HG03469 (cell line): ENCODE results near the gene PTGDS.

ENCODE experiments used
- ATAC-seq: cut with Tn5 transposase; IDR thresholded peaks from one replicate; pipeline ENCODE4 v1.9.1; 2021; ENCODE audit warnings: mild to moderate bottlenecking, moderate library complexity, moderate number of reproducible peaks; ENCODE audit not compliant: unreplicated experiment

The PTGDS gene

DNA sequence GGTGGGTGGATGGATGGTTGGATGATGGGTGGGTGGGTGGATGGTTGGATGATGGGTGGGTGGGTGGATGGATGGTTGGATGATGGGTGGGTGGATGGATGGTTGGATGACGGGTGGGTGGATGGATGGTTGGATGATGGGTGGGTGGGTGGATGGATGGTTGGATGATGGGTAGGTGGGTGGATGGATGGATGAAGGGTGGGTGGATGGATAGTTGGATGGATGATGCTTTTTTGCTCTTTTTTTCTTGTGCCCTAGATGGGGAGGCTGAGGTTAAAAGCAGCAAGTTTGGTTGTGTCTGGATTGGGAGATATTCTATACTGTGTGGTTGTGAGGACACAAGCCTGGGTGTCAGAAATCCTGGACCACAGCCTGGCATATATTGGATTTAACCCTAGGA lies 19.8 kb upstream of the PTGDS start:
- no peak for ATAC-seq

DNA sequence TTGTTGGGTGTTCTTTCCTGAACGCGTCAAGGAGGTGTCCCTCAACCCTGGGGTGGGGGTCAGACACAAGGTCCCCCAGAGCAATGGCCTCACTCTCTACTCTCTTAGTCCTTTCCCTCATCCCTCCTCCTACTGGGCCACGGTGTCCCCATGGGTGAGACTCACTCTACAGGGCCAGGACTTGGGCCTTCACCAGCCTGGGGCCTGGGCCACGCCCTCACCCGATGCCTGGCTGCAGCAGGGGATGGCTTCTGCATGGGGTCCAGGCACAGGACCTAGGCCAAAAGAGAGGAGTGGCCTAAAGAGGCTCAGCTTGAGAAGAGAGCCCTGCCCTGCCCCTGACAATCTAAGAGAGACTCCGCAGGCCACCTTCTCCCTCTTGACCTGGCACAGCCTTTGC lies 19.4 kb upstream of the PTGDS start:
- ATAC-seq: no peak

DNA sequence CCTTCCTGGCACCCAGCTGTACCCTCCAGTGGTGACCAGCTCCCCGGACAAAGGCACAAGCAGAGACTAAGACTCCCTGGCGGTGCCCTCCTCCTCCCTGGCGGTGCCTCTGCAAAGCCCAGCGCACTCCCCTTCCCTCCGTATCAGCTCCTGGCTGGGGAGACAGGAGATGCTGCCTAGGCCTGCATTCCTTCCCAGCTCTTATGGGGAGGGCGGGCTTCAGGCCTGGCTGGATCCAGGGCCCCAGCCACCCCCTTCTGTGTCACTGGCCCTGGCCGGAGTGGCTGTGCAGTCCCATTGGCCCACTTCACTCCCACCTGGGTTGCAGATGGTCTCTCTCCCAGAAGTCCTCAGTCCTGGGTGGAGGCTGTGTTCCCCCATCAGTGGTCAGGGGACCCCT lies 18.8 kb upstream of the PTGDS start:
- ATAC-seq: no peak

DNA sequence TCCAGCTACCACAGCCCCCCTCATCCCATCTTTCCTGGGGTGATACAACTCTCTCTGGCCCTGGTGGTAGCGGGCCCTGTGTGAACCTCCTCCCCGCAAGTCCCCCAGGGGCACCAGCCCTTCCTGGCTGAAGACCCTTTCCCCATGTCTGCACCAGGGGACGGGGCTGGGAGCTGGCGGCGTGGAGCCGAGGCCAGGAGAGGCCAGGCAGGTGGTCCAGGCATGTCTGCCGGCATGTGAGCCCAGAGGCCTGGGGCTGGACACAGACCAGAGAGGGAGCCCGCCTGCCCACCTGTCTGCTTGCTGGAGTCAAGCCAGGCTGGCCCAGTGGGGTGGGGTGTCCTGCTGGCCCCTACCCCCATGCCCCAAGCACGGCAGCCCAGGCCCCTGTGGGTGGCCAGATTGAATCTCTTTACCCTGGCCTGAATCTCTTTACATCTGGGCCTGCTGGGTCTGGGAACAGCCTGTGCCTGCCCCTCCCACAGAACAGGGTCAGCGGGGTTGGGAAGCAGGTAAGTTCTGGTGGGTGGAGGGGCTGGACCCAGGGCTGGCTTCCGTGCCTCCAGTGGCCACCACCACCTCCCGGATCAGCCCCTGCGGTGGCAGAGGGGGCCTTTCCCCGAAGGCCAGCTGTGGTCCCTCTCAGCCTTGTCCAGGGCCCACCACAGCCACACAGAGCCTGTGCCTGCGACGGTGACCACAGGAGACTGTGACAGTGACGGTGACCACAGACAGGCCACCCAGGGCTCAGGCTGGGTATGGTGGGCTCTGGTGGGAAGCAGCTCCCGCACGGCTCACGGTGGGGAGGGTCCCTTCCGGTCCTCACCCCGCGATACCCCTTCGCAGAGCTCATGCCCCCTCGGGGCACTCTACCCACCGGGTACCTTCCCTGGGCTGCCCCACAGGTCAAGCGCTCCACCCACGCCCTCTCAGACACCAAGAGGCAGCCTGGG lies 18.1 kb upstream of the PTGDS start:
- ATAC-seq: no peak

DNA sequence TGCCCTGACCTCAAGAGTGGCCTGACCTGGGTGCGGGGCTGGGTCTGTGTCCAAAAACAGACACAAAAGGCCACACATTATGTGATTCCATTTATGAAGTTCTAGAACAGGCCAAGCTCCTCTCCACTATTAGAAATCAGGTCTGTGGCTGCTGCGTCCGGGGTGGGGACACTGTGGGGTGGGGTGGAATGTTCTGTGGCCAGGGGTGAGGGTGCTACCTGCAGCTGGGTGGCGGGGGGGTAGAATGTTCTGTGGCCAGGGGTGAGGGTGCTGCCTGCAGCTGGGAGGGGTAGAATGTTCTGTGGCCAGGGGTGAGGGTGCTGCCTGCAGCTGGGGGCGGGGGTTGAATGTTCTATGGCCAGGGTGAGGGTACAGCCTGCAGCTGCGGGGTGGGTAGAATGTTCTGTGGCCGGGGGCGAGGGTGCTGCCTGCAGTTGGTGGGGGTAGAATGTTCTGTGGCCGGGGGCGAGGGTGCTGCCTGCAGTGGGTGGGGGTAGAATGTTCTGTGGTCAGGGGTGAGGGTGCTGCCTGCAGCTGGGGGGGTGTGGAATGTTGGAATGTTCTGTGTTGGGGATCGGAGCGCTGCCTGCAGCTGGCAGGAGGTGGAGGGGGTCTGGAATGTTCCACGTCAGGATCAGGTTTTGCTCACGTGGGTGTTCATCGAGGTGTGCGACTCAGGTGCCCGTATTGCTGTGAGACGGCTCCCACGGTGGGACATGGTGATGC lies 16.9 kb upstream of the PTGDS start:
- no peak for ATAC-seq

DNA sequence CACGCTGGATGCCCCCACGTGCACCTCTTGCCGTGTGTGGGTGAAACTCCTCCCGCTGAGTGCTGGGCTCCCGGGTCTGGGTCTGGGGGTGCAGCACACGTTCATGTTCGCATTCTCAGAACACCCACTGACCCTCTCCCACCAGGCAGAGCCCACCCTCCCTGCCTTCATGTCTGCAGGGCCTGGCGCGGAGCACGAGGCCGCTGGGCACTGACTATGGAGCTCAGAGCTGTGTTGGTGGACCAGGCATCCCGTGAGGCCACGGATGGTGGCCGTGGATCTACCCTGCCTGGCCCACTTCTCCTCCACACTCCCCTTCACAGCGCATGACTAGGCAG lies 16.4 kb upstream of the PTGDS start:
- no peak for ATAC-seq

DNA sequence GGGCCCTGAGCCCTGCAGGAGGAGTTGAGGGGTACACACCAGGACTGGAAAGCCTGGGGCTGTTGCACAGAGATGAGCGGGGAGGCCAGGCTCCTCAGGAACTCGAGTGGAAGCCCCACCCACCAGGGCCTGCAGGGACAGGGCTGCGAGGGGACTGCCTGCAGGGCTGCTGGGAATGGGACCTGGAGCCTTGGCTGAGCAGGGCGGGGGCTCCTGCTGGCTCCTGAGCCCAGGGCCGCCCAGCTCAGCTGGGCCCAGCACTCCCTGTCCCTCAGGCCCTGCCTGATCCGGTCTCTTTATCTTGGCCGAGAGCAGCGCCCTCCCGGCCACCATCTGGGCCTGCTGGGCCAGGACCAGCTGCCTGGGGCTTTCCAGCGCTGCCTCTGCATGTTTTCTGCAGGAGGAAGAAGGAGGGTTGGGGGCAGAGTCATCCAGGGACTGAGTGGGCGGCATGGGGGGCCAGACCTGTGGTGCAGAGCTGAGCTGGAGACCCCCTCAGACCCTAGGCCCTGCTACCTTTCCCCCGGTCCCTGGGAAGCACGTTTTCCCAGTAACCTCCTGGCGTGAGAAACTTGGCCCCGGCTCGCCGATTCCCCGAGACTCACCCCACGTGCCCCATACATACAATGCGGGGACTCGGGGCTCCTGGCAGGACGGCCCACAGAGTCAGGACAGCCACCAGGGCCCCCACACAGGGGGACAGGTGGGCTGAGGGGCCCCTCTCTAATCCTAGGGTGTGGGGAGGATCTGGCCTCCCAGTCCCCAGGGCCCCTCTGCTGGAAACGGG lies 15.8 kb upstream of the PTGDS start:
- ATAC-seq: no peak

DNA sequence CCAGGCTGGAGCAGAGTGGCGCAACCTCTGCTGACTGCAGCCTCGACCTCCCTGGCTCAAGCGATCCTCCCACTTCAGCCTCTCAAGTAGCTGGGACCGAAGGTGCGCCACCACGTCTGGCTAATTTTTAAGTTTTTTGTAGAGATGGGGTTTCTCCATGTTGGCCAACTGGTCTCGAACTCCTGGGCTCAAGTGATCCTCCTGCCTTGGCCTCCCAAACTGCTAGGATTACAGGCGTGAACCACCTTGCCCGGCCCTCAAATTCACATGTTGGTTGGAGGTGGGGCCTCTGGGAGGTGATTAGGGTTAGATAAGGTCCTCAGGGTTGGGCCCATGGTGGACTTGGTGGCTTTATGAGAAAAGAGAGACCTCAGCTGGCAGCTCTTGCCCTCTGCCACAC lies 15.1 kb upstream of the PTGDS start:
- ATAC-seq: no peak

DNA sequence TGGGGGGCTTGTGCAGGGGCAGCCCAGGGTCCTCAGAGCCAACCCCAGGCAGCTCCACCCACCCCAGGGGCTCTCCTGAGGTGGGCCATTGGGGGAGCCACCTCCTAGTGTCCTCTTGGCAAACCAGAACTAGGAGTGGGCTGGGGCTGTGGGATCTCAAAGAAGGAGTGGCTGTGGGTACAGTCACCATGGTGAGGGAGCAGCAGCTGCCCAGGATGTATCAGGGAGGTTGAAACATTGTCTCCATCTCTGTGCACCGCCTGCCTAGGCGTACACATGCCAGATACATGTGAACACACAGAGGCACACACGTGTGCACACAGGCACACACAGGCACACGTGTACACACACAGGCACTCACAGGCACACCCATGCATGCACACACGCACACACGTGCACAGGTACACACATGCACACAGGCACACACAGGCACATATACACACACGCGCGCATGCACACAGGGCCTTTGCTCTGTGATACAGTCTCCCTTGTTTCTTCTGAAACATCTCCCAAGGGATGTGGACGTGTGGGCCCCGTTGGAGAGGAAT lies 14.5 kb upstream of the PTGDS start:
- ATAC-seq: no peak

DNA sequence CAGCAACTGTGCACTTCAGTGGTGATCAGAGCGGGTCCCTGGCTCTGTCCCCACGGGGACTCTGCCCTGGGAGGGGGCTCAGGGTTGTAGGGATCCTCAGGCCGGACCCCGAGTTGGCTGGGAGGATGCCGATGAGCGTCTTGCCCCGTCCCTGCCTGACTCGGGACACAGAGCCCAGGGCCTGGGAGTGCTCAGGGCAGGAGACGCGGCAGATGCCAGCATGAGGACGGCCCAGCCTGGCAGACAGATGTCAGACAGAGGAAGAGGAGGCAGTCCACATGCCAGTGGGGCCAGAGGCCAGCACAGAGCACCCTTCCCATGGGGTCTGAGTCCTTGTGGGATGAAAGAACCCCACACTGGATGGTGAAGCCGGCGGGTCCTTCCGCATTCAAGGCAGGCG lies 14.0 kb upstream of the PTGDS start:
- no peak for ATAC-seq

DNA sequence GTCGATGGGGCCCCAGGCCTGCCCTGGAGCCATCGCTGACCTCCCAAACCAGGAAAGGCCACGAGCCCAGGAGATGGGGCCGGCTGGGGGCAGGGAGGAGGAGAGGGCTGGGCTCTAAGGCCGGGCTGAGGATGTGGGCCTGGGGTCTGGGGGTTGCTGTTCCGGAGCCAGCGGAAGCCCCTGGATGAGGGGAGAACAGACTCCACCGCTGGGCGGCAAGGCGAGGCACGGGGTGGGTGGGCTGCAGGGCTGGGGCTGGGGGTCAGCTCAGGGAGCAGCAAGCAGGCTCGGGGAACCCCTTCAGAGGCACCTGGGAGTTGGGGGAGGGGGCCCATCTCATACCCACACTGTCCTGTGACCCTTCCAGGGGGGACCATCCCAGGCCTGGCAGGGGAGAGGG lies 13.6 kb upstream of the PTGDS start:
- ATAC-seq: no peak

DNA sequence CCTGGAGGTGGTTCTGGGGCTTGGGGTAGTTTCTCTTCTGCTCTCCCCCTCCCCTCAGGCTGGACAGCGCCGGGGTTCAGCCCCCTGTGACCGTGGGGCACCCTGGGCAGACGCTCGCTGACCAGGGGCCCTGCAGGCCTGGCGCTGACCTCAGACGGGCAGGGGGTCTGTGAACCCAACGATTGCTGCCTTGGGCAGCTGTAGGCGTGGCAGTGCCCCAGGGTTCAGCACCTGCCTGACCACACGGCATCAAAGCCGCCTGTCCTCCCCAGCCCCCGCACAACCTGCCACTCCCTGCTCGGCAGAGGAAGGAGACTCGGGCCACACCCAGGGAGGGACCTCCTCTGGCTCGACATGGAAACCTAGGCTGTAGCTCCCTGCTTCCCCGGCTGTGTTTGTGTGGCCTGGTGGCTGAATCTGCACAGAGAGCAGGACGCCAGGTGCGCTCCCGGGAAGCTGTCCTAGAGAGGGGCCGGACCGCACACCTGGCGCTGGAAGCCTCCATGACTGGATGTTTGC lies 13.1 kb upstream of the PTGDS start:
- no peak for ATAC-seq

DNA sequence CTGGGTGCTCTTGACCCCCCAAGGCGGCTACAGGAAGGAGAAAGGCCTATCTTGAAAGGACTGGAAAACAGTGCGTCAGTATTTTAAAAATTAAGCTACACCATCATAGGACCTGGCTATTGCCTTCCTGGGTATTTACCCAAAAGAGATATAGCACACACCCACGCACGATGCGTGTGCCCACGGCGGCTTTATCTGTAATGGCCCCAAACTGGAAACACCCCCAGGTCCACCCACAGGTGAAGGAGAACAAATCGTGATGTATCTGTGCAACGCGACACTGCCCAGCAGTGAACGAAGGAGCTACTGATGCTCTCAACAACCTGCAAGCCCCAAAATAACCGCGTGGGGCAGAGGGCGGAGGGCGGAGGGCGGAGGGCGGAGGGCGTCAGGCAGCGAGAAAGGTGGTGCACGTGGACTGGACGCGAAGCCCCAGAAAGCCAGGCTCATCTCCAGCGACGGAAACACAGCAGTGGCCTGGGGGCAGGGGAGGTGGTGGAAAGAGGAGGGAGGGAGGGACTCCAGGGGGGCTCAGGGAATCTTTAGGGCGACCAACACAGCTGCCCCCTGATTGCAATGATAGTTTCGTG lies 12.4 kb upstream of the PTGDS start:
- no peak for ATAC-seq

DNA sequence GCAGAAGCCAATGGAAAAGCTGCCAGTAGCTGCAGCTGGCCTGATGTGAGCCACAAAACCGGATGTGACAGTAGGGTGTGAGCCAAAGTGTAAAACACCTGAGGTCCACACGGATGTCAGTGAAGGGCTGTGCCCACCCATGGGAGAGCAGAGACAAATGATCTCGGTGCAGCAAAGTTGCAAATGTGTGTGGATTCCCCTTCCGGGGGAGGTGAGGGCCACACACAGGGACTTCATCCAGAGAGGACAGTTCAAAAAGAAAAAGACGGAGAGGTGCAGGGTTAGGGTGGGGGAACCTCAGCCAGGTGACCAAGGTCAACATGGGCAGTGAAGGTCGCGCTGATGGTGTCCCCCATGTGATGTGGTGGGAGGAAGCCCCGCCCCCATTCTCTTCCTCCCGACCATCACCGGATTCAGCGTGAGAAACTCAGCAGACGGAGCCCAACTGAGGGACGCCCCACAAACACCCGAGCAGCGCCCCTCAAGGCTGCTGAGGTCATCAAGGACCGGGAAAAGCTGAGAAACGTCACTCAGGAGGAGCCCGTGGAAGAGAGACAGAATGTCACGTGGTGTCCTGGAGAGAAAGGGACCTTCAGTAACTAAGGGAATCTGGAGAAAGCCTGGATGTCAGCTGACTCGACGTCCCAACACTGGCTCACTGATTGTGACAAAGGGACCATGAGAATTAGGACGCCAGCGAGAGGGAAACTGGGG lies 11.4 kb upstream of the PTGDS start:
- ATAC-seq: no peak

DNA sequence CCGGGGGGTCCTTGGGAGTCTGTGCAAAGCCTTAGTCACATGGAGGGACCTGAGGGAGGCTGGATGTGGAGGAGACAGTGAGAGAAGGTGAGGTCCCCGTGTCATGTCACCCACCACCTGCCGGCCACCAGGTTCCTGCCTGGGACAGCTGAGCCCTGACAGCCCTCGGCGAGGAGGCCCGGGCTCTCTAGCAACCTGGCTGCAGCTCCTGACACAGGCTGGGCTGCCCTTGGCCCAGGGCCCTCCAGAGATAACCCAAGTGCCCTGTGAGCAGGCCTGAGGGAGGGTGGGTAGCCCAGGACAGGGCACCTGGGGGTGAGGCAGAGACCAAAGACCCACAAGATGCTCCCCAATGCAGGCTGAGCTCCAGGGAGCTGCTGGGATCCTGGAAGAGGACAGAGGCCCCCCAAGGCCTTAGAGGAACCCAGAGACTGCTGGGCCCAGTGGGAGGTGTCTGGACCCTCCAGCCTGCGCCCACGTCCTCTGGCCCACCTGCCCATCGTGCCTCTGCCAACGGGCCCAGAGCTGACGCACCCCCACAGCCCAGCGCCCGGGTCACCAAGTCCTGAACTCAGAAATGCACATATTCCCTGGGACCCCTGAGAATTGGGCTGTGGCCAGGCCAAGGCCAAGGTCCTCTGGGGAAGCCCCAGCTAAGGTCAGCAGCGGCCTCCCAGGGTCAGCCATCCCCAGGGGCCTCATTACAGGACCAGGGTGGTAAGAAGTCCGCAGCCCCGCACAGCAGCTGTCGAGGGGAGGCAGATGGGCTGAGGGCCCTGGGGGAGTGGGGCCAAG lies 8.8 kb upstream of the PTGDS start:
- ATAC-seq: no peak

DNA sequence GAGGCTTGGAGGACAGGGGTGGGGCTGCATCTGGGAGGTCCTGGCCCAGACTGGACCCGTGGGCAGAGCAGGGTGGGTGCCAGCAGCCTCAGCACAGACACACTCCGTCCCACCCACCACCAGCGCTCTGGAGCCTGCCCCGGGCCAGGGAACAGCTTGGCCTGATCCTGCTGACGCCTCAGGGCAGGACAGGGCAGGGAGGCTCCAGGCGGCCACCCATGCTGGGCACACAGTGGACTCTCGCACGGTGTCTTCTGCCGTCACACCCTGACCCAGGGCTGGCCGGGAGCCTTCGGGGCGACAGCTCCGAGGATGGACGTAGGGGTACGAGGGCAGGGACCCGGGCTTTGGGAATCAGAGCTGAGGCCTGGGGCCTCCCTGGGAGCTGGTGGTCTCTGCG lies 8.2 kb upstream of the PTGDS start:
- ATAC-seq: no peak

DNA sequence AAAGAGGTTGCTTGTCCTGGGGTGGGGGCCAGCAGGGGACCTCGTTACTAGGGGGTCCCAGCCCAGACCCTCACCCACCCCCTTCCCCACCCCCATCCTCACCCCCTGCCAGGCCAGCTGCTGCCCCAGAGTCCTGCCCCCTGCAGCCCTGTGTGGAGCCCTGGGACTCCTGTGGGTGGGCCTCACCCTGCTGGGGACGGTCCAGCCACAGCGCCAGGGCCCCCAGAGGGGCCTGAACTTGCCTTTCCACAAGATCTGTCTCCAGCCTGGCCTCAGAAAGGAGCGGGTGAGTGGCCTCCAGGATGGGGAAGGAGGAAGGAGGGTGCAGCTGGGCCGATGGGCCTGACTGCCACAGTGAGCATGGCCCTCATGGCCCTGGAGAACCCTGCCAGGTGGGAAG lies 7.5 kb upstream of the PTGDS start:
- no peak for ATAC-seq

DNA sequence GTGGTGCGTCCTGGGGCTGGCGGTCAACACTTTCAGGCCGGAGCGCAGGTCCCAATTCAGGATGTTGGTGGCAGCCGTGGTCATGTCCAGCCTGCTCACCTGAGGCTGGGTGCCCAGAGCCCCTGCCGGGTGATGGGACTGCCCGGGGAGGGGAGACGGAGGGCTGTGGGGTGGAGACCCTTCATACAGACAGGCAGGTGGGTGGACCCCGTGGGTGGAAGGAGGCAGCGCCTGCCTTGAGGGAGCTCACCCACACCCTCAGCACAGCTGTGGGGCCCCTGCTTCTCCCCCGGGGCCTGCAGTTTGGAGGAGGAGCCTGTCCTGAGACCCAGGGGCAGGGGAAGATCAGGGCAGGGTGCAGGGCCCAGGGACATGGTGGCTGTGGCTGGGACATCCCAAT lies 6.9 kb upstream of the PTGDS start:
- no peak for ATAC-seq

DNA sequence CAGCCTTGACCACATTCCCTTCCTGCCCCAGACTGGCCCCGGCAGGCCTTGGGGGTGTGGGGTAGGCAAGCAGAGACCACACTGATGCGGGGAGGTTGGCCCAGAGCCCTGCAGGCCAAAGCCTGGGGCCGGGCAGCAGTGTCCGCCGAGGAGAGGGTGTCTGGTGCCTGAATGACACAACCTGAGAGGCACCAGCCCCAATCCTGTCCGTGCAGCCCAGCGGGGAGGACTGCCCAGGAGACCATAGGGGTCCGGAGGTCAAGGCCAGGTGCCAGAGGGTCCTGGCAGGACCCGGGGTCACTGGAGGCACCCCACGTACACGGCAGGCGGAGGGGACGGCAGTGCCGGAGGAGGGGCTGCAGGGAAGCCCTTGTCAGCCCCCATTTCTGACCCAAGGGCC lies 5.6 kb upstream of the PTGDS start:
- ATAC-seq: no peak
